ENCODE measurements around the gene BHLHE23. TPM values are rescaled to one million over a fixed set of nuclear protein-coding genes. Genes with fewer than 3 reads are reported as not detected.
"Not testable (repeated sequence)": the region's sequence is repeated elsewhere in the genome, so short reads cannot be mapped to it uniquely, and the experiment has no call there.

The BHLHE23 gene
- total RNA-seq, 1 experiment from 2014 or later: not detected

GRCh38 chr20:62961799-62962198 lies 45.0 kb downstream of the BHLHE23 start (continued):
- TF ChIP-seq SP1 (IDR thresholded peaks at IDR 0.05; ENCODE audit: low read depth): no peak
- no peak for TF ChIP-seq ZNF274 (IDR thresholded peaks at IDR 0.05; ENCODE audit: low read depth, low read length)

DNA sequence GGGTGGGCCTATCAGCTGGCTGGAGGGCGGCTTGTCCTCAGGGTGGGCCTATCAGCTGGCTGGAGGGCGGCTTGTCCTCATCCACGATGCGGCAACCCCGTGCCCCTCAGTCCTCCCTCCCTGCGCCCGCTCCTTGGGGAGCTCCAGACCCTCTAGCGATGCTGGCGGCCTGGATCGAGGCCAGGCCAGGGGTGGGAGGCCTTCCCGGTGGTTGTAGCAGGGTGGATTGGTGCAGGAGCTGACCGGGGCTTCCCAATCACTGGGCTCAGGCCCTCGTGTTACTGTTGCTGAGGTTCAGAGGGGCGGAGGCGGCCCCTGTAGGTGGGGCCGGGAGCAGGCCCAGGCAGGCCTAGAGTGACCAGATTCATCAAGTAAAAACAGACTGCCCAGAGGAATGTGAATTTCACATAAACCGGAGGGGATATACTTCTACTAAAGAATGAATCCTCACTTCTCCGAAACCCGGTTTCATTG lies 45.4 kb downstream of the BHLHE23 start:
- Histone ChIP-seq H3K27me3 (ENCODE audit: insufficient read depth, low read length) (no peaks in the 10 kb centered on the region), H3K4me2 (ENCODE audit: low read length) (no peak overlapping the region), H3K9ac (ENCODE audit: low read length) (no peak overlapping the region), H3K4me1 (ENCODE audit: control insufficient read depth in 1 of 2, insufficient read depth in 2 of 2, low read length in 2 of 2) (no peaks in the 10 kb centered on the region), H3K27ac (ENCODE audit: low read depth, low read length) (no peak overlapping the region), H3K9me2 (ENCODE audit: insufficient read depth) (no peaks in the 10 kb centered on the region), H2AFZ (ENCODE audit: low read depth, low read length, poor library complexity, severe bottlenecking) (no peak overlapping the region), H3K79me2 (ENCODE audit: insufficient read depth, low read length) (0 out of 2 replicates have a peak, but pooled peaks cover under 1% of the 10 kb centered on the region), H3K36me3 (ENCODE audit: control insufficient read depth in 1 of 2, insufficient read depth in 2 of 2, low read length in 2 of 2) (peaks cover 0 to 8% of the 10 kb centered on the region in 2 experiments; a peak in 1 of 4 replicates), H4K20me1 (ENCODE audit: insufficient read depth) (no peaks in the 10 kb centered on the region), H3K4me3 (replicated peaks in 1 of 2; ENCODE audit: low read depth in 1 of 2, low read length in 2 of 2) (no peak overlapping the region), H3K9me3 (ENCODE audit: control insufficient read depth in 1 of 2, insufficient read depth in 1 of 2, low read depth in 1 of 2, low read length in 2 of 2) (no peaks in the 10 kb centered on the region)
- CTCF ChIA-PET: no interaction called here
- POLR2A ChIA-PET: no interaction called here
- intact Hi-C loops (cut with micrococcal nuclease): no loop called here
- no peak for DNase-seq (ENCODE audit: low read depth, low spot score)
- ATAC-seq: no peak
- RAD21 ChIA-PET (ENCODE audit: low non-redundant PET in 1 of 2, low total read pairs in 2 of 2, uncharacterized antibody in 2 of 2, unreplicated experiment in 2 of 2): no interaction called here
- no peak for TF ChIP-seq POLR2AphosphoS5 (IDR thresholded peaks at IDR 0.05; ENCODE audit: low read depth, low read length)
- TF ChIP-seq, protein P1, sequence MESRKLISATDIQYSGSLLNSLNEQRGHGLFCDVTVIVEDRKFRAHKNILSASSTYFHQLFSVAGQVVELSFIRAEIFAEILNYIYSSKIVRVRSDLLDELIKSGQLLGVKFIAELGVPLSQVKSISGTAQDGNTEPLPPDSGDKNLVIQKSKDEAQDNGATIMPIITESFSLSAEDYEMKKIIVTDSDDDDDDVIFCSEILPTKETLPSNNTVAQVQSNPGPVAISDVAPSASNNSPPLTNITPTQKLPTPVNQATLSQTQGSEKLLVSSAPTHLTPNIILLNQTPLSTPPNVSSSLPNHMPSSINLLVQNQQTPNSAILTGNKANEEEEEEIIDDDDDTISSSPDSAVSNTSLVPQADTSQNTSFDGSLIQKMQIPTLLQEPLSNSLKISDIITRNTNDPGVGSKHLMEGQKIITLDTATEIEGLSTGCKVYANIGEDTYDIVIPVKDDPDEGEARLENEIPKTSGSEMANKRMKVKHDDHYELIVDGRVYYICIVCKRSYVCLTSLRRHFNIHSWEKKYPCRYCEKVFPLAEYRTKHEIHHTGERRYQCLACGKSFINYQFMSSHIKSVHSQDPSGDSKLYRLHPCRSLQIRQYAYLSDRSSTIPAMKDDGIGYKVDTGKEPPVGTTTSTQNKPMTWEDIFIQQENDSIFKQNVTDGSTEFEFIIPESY (IDR thresholded peaks at IDR 0.05; ENCODE audit: extremely low read depth, insufficient replicate concordance, low read length): no peak
- TF ChIP-seq RAD21 (IDR thresholded peaks at IDR 0.05; ENCODE audit: low read depth): no peak
- TF ChIP-seq REST (IDR thresholded peaks at IDR 0.05; ENCODE audit: low read depth): no peak
- no peak for TF ChIP-seq ATF3 (IDR thresholded peaks at IDR 0.05)
- no TSS peak for BruUV-seq (replicated peaks)

GRCh38 chr20:62960446-62961309 lies 46.1 kb downstream of the BHLHE23 start:
- CTCF ChIA-PET: not testable (repeated sequence)

More at GRCh38 chr20:62960446-62961309, 46.1 kb downstream of the BHLHE23 start:
- H2AFZ ChIP-seq (ENCODE audit: low read depth, low read length, poor library complexity, severe bottlenecking); DNase-seq (ENCODE audit: low read depth, low spot score); H3K4me2 ChIP-seq (ENCODE audit: low read length); H3K4me3 ChIP-seq (replicated peaks in 1 of 2; ENCODE audit: low read depth in 1 of 2, low read length in 2 of 2); POLR2A ChIA-PET; RAD21 ChIA-PET (ENCODE audit: low non-redundant PET in 1 of 2, low total read pairs in 2 of 2, uncharacterized antibody in 2 of 2, unreplicated experiment in 2 of 2); H3K27me3 ChIP-seq (ENCODE audit: insufficient read depth, low read length); H3K4me1 ChIP-seq (ENCODE audit: control insufficient read depth in 1 of 2, insufficient read depth in 2 of 2, low read length in 2 of 2); ATAC-seq; intact Hi-C loops (cut with micrococcal nuclease); H3K9me2 ChIP-seq (ENCODE audit: insufficient read depth); H3K36me3 ChIP-seq (ENCODE audit: control insufficient read depth in 1 of 2, insufficient read depth in 2 of 2, low read length in 2 of 2); H4K20me1 ChIP-seq (ENCODE audit: insufficient read depth); H3K79me2 ChIP-seq (ENCODE audit: insufficient read depth, low read length); H3K9ac ChIP-seq (ENCODE audit: low read length); H3K9me3 ChIP-seq (ENCODE audit: control insufficient read depth in 1 of 2, insufficient read depth in 1 of 2, low read depth in 1 of 2, low read length in 2 of 2); BruUV-seq (replicated peaks): not testable (repeated sequence)
- H3K27ac ChIP-seq (ENCODE audit: low read depth, low read length): peak overlapping the region; percentile 32; the same call in 1 of the 2 replicates

Measured in HCT116 (cell line).